Mononuclear cell (primary cell): Measurements from ENCODE around the gene ERBB2. TPM values are rescaled to one million over a fixed set of nuclear protein-coding genes. Genes with fewer than 3 reads are reported as not detected.
"Not testable (repeated sequence)": the region's sequence is repeated elsewhere in the genome, so short reads cannot be mapped to it uniquely, and the experiment has no call there.

Source experiments
- H3K27me3 ChIP-seq: 2 replicates; pipeline ENCODE4 v1.6.0; 2011; ENCODE audit warnings: low read length, control low read depth; ENCODE audit not compliant: insufficient read depth
- H3K4me1 ChIP-seq: 2 replicates; pipeline ENCODE4 v1.5.1; 2011; ENCODE audit warnings: mild to moderate bottlenecking, low read length, control low read depth; ENCODE audit not compliant: insufficient read depth
- H3K4me3 ChIP-seq: 2 replicates; pipeline ENCODE4 v1.5.1; 2011; ENCODE audit warnings: mild to moderate bottlenecking, low read length, moderate library complexity
- H3K9me3 ChIP-seq: 2 replicates; pipeline ENCODE4 v1.5.1; 2011; ENCODE audit warnings: low read depth, mild to moderate bottlenecking, control low read depth, low read length
- total RNA-seq: library from RNA; depleted of rRNA; stranded (reverse); fragments of >200 nt; gene quantifications from one replicate; pipeline ENCODE4 v1.2.3, GENCODE V29; 2012

Gene ERBB2
- total RNA-seq, 1 donor = 10.2 TPM

- no peak overlapping the region for H3K4me3 ChIP-seq
- no peaks in the 10 kb centered on the region for H3K9me3 ChIP-seq
- H3K27me3 ChIP-seq = peaks cover 32% of the 10 kb centered on the region
- peaks cover 23% of the 10 kb centered on the region for H3K4me1 ChIP-seq
Measured at GRCh38 chr17:39702901-39703893, 3.3 kb downstream of the ERBB2 start.

GRCh38 chr17:39703913-39704312, 4.0 kb downstream of the ERBB2 start:
- Histone ChIP-seq H3K4me1 (peaks cover 26% of the 10 kb centered on the region), H3K4me3 (no peak overlapping the region), H3K27me3 (peaks cover 27% of the 10 kb centered on the region), H3K9me3 (no peaks in the 10 kb centered on the region)

- Histone ChIP-seq H3K4me3 (no peak overlapping the region), H3K9me3 (no peaks in the 10 kb centered on the region), H3K27me3 (peaks cover 17% of the 10 kb centered on the region), H3K4me1 (peaks cover 23% of the 10 kb centered on the region)
Measured at GRCh38 chr17:39704821-39705551, 5.1 kb downstream of the ERBB2 start.

- Histone ChIP-seq H3K9me3 (no peaks in the 10 kb centered on the region), H3K27me3 (peaks cover 10% of the 10 kb centered on the region), H3K4me1 (peaks cover 23% of the 10 kb centered on the region), H3K4me3 (no peak overlapping the region)
Measured at GRCh38 chr17:39705786-39706348, 6.0 kb downstream of the ERBB2 start.

DNA sequence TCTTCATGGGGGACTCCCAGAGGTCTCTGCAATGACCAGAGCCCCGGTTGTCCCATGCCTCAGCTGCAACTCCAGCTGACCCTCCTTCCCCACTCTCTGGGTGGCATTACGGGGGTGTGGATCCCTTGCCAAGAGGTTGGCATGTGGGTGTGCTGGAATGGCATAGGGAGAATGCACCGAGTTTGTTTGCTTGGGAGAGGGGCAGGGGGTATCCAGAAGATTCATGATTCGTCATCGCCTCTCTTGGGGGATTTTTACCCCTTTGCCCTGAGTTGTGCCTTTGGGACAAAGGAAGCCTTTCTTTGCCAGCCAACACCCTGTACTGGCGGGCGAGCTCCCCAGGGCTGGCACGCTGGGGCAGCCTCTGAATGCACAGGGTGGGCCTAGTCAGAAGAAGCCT, 6.5 kb downstream of the ERBB2 start:
- H3K27me3 ChIP-seq = peaks cover 5% of the 10 kb centered on the region

DNA sequence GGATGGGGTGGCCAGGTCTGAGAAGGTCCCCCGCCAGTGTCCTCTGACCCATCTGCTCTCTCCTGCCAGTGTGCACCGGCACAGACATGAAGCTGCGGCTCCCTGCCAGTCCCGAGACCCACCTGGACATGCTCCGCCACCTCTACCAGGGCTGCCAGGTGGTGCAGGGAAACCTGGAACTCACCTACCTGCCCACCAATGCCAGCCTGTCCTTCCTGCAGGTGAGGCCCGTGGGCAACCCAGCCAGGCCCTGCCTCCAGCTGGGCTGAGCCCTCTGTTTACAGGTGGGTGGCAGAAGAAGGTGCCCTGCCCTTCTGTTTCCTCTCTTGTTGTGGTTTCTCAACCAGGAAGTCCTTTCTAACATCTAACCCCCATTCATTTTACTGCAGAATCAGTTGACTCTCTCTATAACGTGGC, 7.1 kb downstream of the ERBB2 start:
- no peaks in the 10 kb centered on the region for H3K27me3 ChIP-seq
- H3K4me1 ChIP-seq = peaks cover 23% of the 10 kb centered on the region
- H3K9me3 ChIP-seq = no peaks in the 10 kb centered on the region
- H3K4me3 ChIP-seq = no peak overlapping the region

More for the DNA sequence above, 6.5 kb downstream of the ERBB2 start:
- Histone ChIP-seq H3K4me3 (no peak overlapping the region), H3K9me3 (no peaks in the 10 kb centered on the region), H3K4me1 (peaks cover 23% of the 10 kb centered on the region)

GRCh38 chr17:39709319-39709997, 9.6 kb downstream of the ERBB2 start:
- Histone ChIP-seq H3K27me3 (no peaks in the 10 kb centered on the region), H3K9me3 (no peaks in the 10 kb centered on the region), H3K4me1 (peaks cover 23% of the 10 kb centered on the region), H3K4me3 (no peak overlapping the region)

GRCh38 chr17:39709998-39710964, 10.4 kb downstream of the ERBB2 start:
- peaks cover 23% of the 10 kb centered on the region for H3K4me1 ChIP-seq
- H3K4me3 ChIP-seq = no peak overlapping the region
- H3K9me3 ChIP-seq = no peaks in the 10 kb centered on the region
- H3K27me3 ChIP-seq = no peaks in the 10 kb centered on the region

GRCh38 chr17:39711071-39711470, 11.2 kb downstream of the ERBB2 start:
- H3K9me3 ChIP-seq, H3K4me3 ChIP-seq, H3K27me3 ChIP-seq: not testable (repeated sequence)
- H3K4me1 ChIP-seq = peaks cover 23% of the 10 kb centered on the region

GRCh38 chr17:39711851-39712250, 12.0 kb downstream of the ERBB2 start:
- Histone ChIP-seq H3K4me3 (no peak overlapping the region), H3K9me3 (no peaks in the 10 kb centered on the region), H3K27me3 (no peaks in the 10 kb centered on the region), H3K4me1 (peaks cover 16% of the 10 kb centered on the region)

DNA sequence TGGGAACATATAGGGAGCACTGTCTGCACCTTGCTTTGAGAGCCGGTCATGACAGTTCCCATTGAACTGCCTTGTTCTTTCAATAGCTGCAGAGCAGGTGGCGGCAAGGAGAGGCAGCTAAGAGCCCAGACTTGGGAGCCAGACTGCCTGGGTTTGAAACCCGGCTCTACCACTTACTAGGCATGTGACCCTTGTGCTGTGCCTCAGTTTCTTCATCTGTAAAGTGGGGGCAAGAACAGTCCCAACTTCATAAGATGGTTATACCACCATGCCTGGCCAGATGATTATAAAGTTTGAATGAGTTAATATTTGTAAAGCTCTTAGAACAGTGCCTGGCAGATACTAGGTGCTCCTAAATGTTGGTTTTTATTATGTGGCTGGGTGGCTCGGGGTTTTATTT, 14.4 kb downstream of the ERBB2 start:
- Histone ChIP-seq H3K4me3 (no peak overlapping the region), H3K27me3 (no peaks in the 10 kb centered on the region), H3K4me1 (no peaks in the 10 kb centered on the region), H3K9me3 (no peaks in the 10 kb centered on the region)

DNA sequence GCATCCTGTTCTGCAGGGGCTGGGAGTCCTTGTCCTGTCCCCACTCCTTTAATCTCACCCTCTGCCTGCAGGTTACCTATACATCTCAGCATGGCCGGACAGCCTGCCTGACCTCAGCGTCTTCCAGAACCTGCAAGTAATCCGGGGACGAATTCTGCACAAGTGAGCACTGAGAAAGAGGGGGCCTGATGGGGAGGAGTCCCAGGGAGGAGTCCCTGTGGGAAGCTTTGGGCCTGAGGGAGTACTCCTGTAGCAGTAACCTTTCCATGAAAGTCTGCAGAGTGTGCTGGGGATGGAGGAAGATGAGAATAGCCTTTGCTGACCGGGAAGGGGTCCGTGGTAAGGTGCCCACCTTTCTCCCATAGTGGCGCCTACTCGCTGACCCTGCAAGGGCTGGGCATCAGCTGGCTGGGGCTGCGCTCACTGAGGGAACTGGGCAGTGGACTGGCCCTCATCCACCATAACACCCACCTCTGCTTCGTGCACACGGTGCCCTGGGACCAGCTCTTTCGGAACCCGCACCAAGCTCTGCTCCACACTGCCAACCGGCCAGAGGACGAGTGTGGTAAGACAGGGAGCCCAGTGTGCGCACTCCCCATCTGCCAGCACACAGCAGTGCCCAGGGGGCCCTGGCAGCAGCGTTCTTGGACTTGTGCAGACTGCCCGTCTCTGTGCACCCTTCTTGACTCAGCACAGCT, 15.7 kb downstream of the ERBB2 start:
- Histone ChIP-seq H3K9me3 (no peaks in the 10 kb centered on the region), H3K4me1 (no peaks in the 10 kb centered on the region), H3K4me3 (no peak overlapping the region), H3K27me3 (no peaks in the 10 kb centered on the region)

- H3K27me3 ChIP-seq = no peaks in the 10 kb centered on the region
- no peak overlapping the region for H3K4me3 ChIP-seq
- no peaks in the 10 kb centered on the region for H3K4me1 ChIP-seq
- H3K9me3 ChIP-seq = no peaks in the 10 kb centered on the region
Measured at GRCh38 chr17:39716073-39716818, 16.4 kb downstream of the ERBB2 start.
